PC-3 (cell line): ENCODE measurements around the gene MAPK8. TPM values are rescaled to one million over a fixed set of nuclear protein-coding genes. Genes with fewer than 3 reads are reported as not detected.

Experiments used
- ATAC-seq: fragments of 200-7000 bp; cut with Tn5 transposase; 2 replicates; pipeline ENCODE4 v1.9.1; 2020; ENCODE audit warnings: mild to moderate bottlenecking, moderate library complexity
- BruUV-seq: library from RNA; stranded (reverse); fragments of 400-500 nt; replicated peaks from 2 replicates; lab custom pipeline; 2021; lab: Mats Ljungman, UMichigan
- CTCF ChIA-PET: fragments of 300-600 bp; sonication (Branson Sonifier 250); formaldehyde crosslinking; loops from one replicate; lab custom pipeline; 2022; ENCODE audit warnings: antibody characterized with exemption; lab: Charles Lee
- POLR2A ChIA-PET: fragments of 300-600 bp; sonication (Branson Sonifier 250); formaldehyde crosslinking; loops from one replicate; lab custom pipeline; 2022; ENCODE audit warnings: antibody characterized with exemption; ENCODE audit not compliant: unreplicated experiment; lab: Charles Lee
- DNase-seq: peaks from one replicate; pipeline ENCODE4 v3.0.0-alpha.2; 2015
- H2AFZ ChIP-seq: fragments of 300-600 bp; sonication (generic); 2 replicates; pipeline ENCODE4 v1.6.0; 2016; ENCODE audit warnings: antibody characterized with exemption, low read length
- H3F3A ChIP-seq: fragments of 300-600 bp; sonication (generic); one replicate; pipeline ENCODE4 v1.6.0; 2017; ENCODE audit warnings: antibody characterized with exemption, low read length, control low read depth, mild to moderate bottlenecking; ENCODE audit not compliant: unreplicated experiment
- H3K27ac ChIP-seq: fragments of 300-600 bp; sonication (generic); 2 replicates; pipeline ENCODE4 v1.5.1; 2016; ENCODE audit warnings: mild to moderate bottlenecking, low read length
- H3K27me3 ChIP-seq: fragments of 300-600 bp; sonication (generic); 2 replicates; pipeline ENCODE4 v1.6.1; 2016; ENCODE audit warnings: low read length, mixed read lengths
- H3K36me3 ChIP-seq: fragments of 300-600 bp; sonication (generic); 2 replicates; pipeline ENCODE4 v1.6.1; 2016; ENCODE audit warnings: low read depth, mixed run types, low read length, mixed read lengths
- H3K4me1 ChIP-seq: fragments of 300-600 bp; sonication (generic); 2 replicates; pipeline ENCODE4 v1.5.1; 2016; ENCODE audit warnings: low read length; ENCODE audit not compliant: insufficient read depth
- H3K4me2 ChIP-seq: fragments of 300-600 bp; sonication (generic); 2 replicates; pipeline ENCODE4 v1.6.0; 2016; ENCODE audit warnings: low read length
- H3K4me3 ChIP-seq: fragments of 300-600 bp; sonication (generic); 2 replicates; pipeline ENCODE4 v1.5.1; 2016; ENCODE audit warnings: mild to moderate bottlenecking, low read length, mixed read lengths
- H3K79me2 ChIP-seq: fragments of 300-600 bp; sonication (generic); 2 replicates; pipeline ENCODE4 v1.6.1; 2017; ENCODE audit warnings: low read length, mixed read lengths
- H3K9ac ChIP-seq: fragments of 300-600 bp; sonication (generic); 2 replicates; pipeline ENCODE4 v1.6.0; 2016; ENCODE audit warnings: mild to moderate bottlenecking, low read length
- H3K9me2 ChIP-seq: fragments of 300-600 bp; sonication (generic); replicated peaks from 2 replicates; pipeline ENCODE4 v1.6.1; 2016; ENCODE audit warnings: mixed run types, low read length, mixed read lengths
- H3K9me3 ChIP-seq: fragments of 300-600 bp; sonication (generic); 2 replicates; pipeline ENCODE4 v1.6.1; 2016; ENCODE audit warnings: low read length, mixed read lengths
- H4K20me1 ChIP-seq: fragments of 300-600 bp; sonication (generic); 2 replicates; pipeline ENCODE4 v1.6.1; 2016; ENCODE audit warnings: low read length, mixed read lengths
- CTCF ChIP-seq: fragments of 300-600 bp; sonication (generic); conservative IDR thresholded peaks from 2 replicates; pipeline ENCODE4 v1.5.1; 2017; ENCODE audit warnings: antibody characterized with exemption, low read depth, mild to moderate bottlenecking, low read length
- EZH2 ChIP-seq: fragments of 300-600 bp; sonication (generic); IDR thresholded peaks from one replicate; pipeline ENCODE4 v1.6.1; 2017; ENCODE audit warnings: antibody characterized with exemption, mild to moderate bottlenecking, low read length; ENCODE audit not compliant: unreplicated experiment
- EZH2phosphoT487 ChIP-seq: fragments of 300-600 bp; sonication (generic); IDR thresholded peaks from 2 replicates; pipeline ENCODE4 v1.6.1; 2018; ENCODE audit warnings: mild to moderate bottlenecking, antibody characterized with exemption, low read length, borderline replicate concordance
- intact Hi-C: fragments of 100-400 bp; cut with micrococcal nuclease; formaldehyde crosslinking; loops from 2 replicates; pipeline ENCODE4 v1.9.0; 2023
- total RNA-seq: library from RNA; depleted of rRNA; stranded (reverse); fragments of >200 nt; gene quantifications from 2 replicates; pipeline ENCODE4 v1.2.3, GENCODE V29; 2014

Gene MAPK8
- total RNA-seq, 1 experiment from 2014 or later: 26.6 TPM

DNA sequence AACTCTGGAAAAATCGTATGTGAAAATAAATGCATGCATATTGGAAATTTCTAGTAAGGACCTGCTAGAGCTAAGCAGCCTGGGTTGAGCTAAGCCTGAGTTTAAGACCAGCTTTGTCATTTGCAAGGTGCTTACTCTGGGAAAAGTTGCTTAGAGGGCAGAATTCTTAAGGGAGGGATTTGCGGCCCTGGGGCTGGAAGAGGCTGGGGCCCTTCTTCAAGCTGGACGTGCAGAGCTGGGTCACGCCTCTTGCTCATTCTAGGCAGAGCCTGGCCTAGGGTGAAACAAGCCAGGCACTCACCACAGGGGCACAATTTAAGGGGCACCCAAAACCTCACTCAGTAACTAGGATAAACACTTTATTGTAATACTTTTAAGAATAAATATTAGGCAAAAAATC is 161.2 kb downstream of the MAPK8 start:
- intact Hi-C loops: no loop called here
- no TSS peak for BruUV-seq
- CTCF ChIA-PET: no interaction called here
- no peaks in the 10 kb centered on the region for H3K4me1 ChIP-seq
- H3K27me3 ChIP-seq: peaks cover 4% of the 10 kb centered on the region; the same call in 1 of the 2 replicates
- no peak for DNase-seq
- H3K9ac ChIP-seq: no peak overlapping the region
- no peaks in the 10 kb centered on the region for H3K79me2 ChIP-seq
- no peak overlapping the region for H3K4me3 ChIP-seq
- H2AFZ ChIP-seq: no peak overlapping the region
- no peaks in the 10 kb centered on the region for H4K20me1 ChIP-seq
- no peak overlapping the region for H3K27ac ChIP-seq
- no peaks in the 10 kb centered on the region for H3K9me3 ChIP-seq
- no peaks in the 10 kb centered on the region for H3K36me3 ChIP-seq
- no peaks in the 10 kb centered on the region for H3K9me2 ChIP-seq
- no peak overlapping the region for H3K4me2 ChIP-seq
- ATAC-seq: no peak
- POLR2A ChIA-PET: no interaction called here
- H3F3A ChIP-seq: no peaks in the 10 kb centered on the region
- TF ChIP-seq CTCF: no peak
- no peak for TF ChIP-seq EZH2
- no peak for TF ChIP-seq EZH2phosphoT487

DNA sequence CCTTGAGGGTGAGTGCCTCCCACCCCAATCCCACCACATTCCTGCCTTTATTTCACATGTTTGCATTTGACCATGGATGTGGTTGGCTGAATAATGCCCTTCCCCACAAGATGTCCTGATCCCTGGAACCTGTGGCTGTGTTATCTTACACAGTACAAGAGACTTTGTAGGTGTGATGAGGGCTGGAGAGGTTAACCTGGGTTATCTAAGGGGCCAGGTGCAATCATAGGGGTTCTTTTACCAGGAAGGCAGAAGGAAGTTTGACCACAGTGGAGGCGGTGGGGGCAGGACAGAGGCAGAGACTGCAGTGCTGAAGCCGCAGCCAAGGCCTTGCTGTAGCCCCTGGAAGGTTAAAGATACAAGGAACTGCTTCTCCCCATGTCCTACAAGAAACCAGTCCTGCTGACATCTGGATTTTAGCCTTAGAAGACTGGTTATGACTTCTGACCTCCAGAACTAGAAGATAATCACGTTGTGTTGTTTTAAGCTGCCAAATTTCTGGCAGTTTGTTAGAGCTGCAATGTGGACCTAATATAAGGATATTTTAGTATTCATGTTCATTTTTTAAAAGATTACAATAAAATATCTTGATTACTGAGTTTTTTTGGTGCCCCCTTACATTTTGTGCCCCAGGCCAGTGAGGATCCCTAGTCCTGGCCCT is 161.8 kb downstream of the MAPK8 start:
- H3K4me1 ChIP-seq: no peaks in the 10 kb centered on the region
- H3K36me3 ChIP-seq: no peaks in the 10 kb centered on the region
- BruUV-seq: no TSS peak
- no peaks in the 10 kb centered on the region for H3K79me2 ChIP-seq
- H3K4me3 ChIP-seq: no peak overlapping the region
- DNase-seq (no peak), ATAC-seq (no peak)
- H4K20me1 ChIP-seq: no peaks in the 10 kb centered on the region
- ChIA-PET POLR2A (no interaction called here), CTCF (no interaction called here)
- no peak overlapping the region for H3K9ac ChIP-seq
- no peaks in the 10 kb centered on the region for H3K9me2 ChIP-seq
- intact Hi-C loops: no loop called here
- no peak for TF ChIP-seq EZH2
- TF ChIP-seq EZH2phosphoT487: no peak
- no peak for TF ChIP-seq CTCF
- H3K27ac ChIP-seq: no peak overlapping the region
- no peak overlapping the region for H3K4me2 ChIP-seq
- peaks cover 4% of the 10 kb centered on the region; the same call in 1 of the 2 replicates for H3K27me3 ChIP-seq
- no peak overlapping the region for H2AFZ ChIP-seq
- no peaks in the 10 kb centered on the region for H3K9me3 ChIP-seq
- no peaks in the 10 kb centered on the region for H3F3A ChIP-seq

- no peaks in the 10 kb centered on the region for H3F3A ChIP-seq
- intact Hi-C loops: no loop called here
- no peak overlapping the region for H2AFZ ChIP-seq
- no TSS peak for BruUV-seq
- no peak; the same call in 1 of the 2 replicates for ATAC-seq
- H3K9me2 ChIP-seq: no peaks in the 10 kb centered on the region
- H3K27ac ChIP-seq: no peak overlapping the region
- no peaks in the 10 kb centered on the region for H3K36me3 ChIP-seq
- no peaks in the 10 kb centered on the region for H3K4me1 ChIP-seq
- no peak for DNase-seq
- H3K9me3 ChIP-seq: no peaks in the 10 kb centered on the region
- H3K79me2 ChIP-seq: no peaks in the 10 kb centered on the region
- H3K9ac ChIP-seq: no peak overlapping the region
- no peaks in the 10 kb centered on the region for H4K20me1 ChIP-seq
- CTCF ChIA-PET: no interaction called here
- peaks cover 4% of the 10 kb centered on the region; the same call in 1 of the 2 replicates for H3K27me3 ChIP-seq
- H3K4me2 ChIP-seq: no peak overlapping the region
- no peak for TF ChIP-seq EZH2
- TF ChIP-seq CTCF: no peak
- TF ChIP-seq EZH2phosphoT487: no peak
- POLR2A ChIA-PET: no interaction called here
- H3K4me3 ChIP-seq: no peak overlapping the region
Observed at GRCh38 chr10:48468866-48469511, 162.5 kb downstream of the MAPK8 start.
